HG02981 (cell line): Measurements from ENCODE around the gene TGFBR3.

Experiments
- ATAC-seq: cut with Tn5 transposase; IDR thresholded peaks from one replicate; pipeline ENCODE4 v1.9.1; 2021; ENCODE audit warnings: mild to moderate bottlenecking, moderate library complexity; ENCODE audit not compliant: unreplicated experiment

Gene TGFBR3

GRCh38 chr1:91783423-91784170 is 102.4 kb downstream of the TGFBR3 start:
- no peak for ATAC-seq

DNA sequence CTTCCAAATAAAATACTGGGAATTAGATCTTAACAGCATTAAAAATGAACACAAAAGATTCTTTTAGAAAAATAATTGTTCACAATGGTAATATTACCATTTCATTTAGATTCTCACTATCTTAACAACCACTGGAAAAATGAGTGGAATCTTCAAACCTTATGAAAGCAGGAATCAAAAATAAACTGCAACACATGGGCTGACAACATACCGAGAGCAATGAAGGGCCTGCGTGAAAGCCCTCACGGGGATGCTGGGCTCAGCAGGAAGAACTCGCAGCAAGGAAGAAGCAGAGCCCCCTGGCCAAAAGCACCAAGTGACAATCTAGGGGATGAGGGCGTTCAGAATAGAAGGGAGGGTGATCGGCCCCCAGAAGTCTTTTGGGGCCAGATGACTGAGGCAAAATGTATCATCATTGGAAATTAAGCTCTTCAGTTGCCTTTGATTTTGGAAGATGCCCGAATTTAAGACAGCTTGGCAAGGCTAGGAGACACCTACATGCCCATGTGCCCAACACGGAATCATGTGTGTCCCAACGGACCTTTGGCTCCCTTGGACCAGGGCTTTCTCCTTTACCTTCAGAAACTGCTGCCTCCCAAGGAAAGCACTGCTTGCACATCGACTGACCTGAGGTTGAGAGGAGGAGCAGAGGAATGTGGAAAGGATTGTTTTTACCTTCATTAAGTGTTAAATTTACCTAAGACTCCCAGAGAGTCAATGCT is 103.9 kb downstream of the TGFBR3 start:
- no peak for ATAC-seq

DNA sequence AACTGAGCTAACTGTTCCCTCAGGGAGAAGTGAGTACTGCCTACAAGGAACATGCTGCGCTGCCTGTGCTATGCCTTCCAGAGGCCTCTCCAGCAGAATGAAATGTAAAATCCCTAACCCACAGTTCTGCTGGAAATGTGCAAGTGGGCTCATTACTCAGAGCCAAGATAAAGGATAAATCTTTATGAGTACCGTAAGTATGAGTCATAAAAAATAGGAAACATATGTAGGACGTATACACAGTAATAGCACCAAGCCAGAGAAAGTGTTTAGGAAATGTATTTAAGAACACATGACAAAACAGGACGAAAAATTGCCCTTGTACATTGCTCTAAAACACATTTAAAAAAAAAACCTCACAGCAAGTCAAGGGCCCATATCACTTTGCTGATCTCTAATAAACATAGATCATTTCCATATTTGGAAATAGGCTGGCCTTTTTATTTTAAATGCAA is 104.6 kb downstream of the TGFBR3 start:
- no peak for ATAC-seq

GRCh38 chr1:91779548-91780021 is 106.4 kb downstream of the TGFBR3 start:
- no peak for ATAC-seq

GRCh38 chr1:91778964-91779363 is 107.0 kb downstream of the TGFBR3 start:
- no peak for ATAC-seq

GRCh38 chr1:91777630-91778300 is 108.2 kb downstream of the TGFBR3 start:
- ATAC-seq = no peak

DNA sequence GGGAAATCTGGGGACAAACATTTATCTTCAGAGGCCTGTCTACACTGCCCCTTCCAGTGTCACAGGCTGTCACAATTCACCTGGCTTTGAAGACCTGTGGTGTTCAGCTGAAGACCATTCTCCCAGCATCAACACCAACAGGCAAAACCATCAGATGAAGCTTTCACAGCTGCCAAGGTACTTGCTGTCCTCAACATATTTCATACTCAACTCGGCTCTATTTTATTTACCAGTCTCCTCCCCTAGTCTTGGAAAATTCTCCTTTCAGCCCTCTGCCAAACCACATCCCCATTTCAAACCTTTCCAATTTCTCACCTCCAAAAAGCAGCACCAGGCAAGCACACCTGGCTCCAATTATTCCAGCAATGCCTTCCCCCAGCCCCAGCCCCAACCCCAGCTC is 108.8 kb downstream of the TGFBR3 start:
- no peak for ATAC-seq

GRCh38 chr1:91776068-91776794 is 109.7 kb downstream of the TGFBR3 start:
- ATAC-seq = no peak

GRCh38 chr1:91775227-91775626 is 110.7 kb downstream of the TGFBR3 start:
- ATAC-seq = no peak

- ATAC-seq = no peak
Observed at GRCh38 chr1:91774520-91775203, 111.3 kb downstream of the TGFBR3 start.

DNA sequence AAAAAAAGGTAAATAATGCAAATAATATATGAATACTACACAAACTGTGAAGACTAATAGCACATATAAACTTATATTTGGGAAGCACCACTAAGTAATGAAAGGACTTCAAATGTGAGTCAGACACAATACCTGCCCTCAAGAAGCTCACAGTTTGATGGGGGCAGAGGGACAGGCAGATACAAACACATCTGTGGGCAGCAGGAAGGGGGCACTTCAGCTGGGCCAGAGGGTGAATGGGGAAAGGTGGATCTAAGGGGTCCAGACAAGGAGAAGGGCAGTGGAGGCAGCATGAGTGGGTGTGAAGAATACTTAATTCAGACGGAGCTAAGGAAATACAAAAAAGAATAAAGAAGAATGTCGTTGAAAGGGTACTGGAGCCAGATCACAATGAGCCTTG is 114.2 kb downstream of the TGFBR3 start:
- no peak for ATAC-seq

DNA sequence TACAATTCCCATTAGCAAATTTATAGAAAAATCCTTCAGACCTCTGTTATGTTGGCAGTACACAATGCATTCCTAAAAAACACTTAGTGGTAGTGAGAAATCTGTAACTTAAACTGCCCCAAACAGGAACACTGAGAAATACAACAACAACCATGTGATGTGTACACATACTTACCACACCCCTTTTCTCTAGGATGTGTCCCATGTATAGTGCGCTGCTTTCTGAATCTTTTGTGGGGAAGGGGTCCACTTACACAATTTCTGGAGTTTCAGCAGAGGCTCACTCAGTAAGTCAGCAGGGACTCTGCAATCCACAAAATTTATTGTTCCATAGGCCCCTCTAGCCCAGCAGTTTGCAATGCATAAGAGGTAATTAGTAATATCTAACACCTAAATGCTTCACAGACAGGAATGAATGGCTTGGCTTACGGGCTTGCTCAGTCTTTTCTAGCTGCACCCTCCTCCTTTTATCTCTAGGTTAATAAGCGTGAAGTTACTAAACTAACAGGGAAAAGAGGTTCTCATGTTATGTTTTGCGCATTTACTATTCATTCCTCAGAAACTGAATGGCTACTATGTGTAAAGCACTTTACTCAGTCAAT is 115.2 kb downstream of the TGFBR3 start:
- no peak for ATAC-seq

DNA sequence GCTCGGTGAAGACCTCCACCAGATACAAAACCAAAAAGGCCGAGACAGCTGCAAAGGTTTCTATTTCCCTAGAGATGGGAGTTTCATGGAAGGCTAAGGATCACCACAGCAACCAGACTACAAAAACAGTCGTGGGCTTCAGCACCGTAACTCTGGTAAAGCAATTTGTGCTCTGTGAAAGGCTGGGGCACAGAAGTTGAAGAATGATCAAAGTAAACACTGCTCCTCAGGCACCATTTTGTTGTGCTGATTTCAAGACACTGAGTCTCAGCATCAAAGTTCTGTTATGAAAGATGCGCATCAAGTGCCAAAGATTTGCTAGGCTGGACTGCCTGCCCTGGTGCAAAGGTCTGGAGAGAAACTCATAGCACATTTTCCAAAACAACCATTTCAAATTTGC is 116.2 kb downstream of the TGFBR3 start:
- no peak for ATAC-seq

- no peak for ATAC-seq
Observed at GRCh38 chr1:91768786-91769725, 116.9 kb downstream of the TGFBR3 start.

DNA sequence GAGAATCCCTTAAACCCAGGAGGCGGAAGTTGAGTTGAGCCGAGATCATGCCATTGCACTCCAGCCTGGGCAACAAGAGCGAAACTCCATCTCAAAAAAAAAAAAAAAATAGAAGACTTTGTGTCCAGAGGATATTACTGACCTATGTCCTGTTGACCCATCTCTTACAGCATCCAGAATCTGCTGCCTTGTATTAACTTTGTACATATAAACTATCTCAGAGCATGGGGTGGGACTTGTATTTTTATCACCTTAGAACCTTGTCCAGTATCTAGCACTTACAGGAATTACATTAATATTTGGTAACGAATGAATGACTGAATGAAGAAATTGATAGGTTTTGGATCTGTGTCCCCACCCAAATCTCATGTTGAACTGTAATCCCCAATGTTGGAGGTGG is 117.8 kb downstream of the TGFBR3 start:
- ATAC-seq = no peak

DNA sequence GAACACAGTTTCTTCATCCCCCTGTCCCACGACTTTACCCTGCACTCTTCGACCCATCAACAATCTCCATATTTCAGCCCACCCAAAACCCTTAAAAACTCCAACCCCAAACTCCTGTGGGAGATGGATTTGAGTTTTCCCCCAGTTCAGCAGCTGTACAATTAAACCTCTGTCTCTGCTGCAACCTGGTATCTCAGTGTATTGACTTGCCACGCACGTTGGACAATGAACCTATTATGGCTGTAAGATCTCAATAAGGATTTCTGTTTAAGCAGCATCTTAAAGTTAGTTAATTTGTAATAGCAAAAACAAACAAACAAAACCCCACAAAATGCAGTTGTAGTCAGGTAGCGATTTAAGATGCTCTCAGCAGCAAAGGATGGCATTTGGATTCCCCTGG is 119.1 kb downstream of the TGFBR3 start:
- ATAC-seq = no peak

DNA sequence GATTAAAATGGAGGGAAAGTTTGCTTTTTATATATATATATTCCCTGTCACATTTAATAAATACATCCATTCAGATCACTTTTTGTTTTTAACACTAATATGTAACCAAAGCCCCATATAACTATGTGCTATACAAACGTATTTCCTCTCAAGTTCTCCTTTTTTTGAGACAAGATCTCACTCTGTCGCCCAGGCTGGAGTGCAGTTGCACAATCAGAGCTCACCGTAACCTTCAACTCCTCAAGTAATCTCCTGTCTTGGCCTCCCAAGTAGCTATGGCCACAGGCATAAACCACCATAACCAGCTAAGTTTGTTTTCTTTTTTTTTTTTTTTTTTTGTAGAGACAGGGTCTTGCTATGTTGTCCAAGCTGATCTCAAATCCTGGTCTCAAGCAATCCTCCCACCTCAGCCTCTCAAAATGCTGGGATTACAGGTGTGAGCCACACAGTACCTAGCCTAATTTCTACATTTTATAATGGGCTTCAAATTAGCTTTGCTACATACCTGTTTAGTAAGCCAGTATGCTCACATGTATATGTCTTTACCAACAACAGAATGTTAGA is 120.0 kb downstream of the TGFBR3 start:
- ATAC-seq = no peak

DNA sequence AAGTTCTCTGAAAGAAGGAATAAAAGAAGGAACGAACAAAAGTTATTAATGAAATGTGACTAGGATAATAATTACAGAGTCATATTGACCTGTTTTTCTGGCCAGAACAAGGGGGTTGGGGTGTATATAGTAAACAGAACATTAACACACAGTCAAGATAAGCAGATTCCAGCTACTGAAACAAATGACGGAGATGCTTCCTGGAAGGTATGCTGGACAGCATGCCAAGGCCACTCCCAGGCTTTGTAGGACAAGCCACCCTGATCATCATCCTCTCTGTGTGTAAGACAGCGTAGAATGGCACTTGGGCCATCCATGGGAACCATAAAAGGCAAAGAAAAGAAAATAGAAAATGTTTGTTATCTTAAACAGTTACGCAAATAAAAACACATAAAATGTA is 120.7 kb downstream of the TGFBR3 start:
- ATAC-seq = no peak
